KBM-7 (cell line): ENCODE data around the gene RPL38.

Experiments used
- DNase-seq: peaks from one replicate; pipeline ENCODE4 v3.0.0-alpha.2; 2015
- in situ Hi-C: fragments of 300-500 bp; cut with MboI; formaldehyde crosslinking; loops from 2 replicates; pipeline ENCODE4 v1.14.3; 2020; ENCODE audit warnings: low sequenced_read_pairs, low pct_unique_long_range_greater_than_20kb, mixed read lengths

The RPL38 gene

DNA sequence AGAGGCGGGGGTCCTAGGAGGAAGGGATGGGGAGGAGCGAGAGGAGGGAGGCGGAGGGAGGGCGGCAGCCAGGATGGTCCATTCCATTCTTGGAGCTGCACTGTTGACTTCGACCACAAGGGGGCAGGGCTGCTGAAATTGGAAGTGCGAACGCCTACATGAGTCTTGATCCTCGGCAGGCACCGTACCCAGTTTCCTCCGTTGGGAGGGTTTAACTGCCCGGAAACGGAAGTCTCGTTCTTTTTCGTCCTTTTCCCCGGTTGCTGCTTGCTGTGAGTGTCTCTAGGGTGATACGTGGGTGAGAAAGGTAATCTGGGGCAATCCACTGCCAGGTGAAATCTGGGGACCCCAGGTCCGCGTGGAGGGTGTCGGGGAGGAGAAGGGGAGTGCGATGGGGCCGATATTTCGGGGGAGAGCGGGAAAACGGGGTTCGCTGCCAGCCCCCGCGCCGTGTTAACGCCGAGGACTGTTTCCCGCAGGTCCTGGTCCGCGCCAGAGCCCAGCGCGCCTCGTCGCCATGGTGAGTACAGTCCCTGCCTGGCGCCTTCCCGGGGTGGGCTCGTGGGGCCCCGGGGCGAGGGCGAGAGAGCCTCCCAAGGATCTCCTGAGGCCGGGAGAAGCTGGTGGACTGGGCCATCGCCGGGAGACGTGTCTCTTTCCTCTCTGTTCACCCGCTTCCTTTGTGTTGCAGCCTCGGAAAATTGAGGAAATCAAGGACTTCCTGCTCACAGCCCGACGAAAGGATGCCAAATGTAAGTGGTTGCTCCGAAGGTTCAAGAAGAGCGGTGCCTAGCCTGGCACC, at the start of gene RPL38:
Gene RPL38 (plus strand): TSS at position 240 of the 802 bp plus-strand sequence. CDS start 278 bp downstream, at position 518.
- in situ Hi-C loops, result no loop called here
- DNase-seq, result peak; percentile 96

DNA sequence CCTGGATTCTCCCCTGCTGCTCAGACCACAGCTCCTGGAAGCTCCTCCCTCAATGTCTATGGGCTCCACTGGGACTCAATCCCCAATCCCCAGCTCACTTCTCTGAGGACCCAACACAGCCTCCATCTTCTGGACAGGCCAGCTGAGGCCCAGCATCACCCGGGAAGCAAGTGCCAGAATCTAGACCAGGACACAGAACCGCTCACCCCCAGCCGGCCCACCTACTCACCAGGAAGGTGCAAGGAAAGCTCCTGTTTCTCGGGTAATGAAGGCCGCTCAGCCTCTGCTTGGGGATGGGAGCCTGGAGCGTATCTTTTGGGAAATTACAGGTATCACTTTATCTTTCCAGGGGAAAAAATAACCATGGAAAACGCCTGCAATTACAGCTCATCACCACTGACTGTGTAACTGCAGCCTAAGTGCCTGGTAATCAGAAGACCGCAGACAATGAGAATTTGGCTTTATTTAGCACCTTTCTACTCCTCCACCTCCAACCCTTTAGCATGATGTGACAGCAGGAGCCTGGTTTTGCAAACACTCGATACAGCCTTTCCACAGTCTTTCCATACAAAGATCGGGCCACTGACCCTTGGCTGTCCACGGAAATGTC, 49.6 kb upstream of the RPL38 start:
- no peak for DNase-seq
- in situ Hi-C loops, result no loop called here

GRCh38 chr17:74156878-74157277, 46.6 kb upstream of the RPL38 start:
- in situ Hi-C loops, result no loop called here
- no peak for DNase-seq

DNA sequence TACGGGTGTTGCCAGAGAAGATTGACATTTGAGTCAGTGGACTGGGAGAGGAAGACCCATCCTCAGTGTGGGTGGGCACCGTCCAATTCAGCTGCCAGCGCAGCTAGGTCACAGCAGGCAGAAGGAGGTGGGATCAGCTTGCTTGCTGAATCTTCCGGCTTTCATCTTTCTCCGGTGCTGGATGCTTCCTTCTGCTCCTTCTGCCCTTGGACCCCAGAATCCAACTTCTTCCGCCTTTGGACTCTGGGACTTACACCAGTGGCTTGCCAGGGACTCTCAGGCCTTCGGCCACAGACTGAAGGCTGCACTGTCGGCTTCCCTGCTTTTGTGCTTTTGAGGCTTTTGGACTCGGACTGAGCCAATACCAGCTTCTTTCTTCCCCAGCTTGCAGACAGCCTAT, 46.1 kb upstream of the RPL38 start:
- in situ Hi-C loops, result no loop called here
- no peak for DNase-seq

DNA sequence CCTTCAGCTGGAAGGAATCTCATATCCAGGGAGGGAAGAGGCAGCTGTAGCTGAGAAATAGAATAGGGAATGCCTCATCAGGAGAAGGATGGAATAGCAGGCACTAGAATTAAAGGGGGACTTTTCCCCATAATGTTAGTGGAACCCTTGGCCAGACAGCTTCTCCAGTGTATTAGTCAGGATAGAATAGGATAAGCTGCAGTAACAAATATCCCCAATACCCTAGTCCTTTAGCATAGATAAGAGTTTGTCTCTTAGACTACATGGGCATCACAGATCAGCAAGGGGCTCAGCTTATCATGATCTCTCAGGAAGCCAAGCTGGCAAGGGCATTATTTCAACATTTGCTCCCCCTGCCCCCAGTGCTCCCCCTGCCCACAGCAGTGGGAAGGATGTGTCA, 44.7 kb upstream of the RPL38 start:
- no peak for DNase-seq
- in situ Hi-C loops, result no loop called here

GRCh38 chr17:74159226-74159840, 44.1 kb upstream of the RPL38 start:
- no peak for DNase-seq
- in situ Hi-C loops, result no loop called here

DNA sequence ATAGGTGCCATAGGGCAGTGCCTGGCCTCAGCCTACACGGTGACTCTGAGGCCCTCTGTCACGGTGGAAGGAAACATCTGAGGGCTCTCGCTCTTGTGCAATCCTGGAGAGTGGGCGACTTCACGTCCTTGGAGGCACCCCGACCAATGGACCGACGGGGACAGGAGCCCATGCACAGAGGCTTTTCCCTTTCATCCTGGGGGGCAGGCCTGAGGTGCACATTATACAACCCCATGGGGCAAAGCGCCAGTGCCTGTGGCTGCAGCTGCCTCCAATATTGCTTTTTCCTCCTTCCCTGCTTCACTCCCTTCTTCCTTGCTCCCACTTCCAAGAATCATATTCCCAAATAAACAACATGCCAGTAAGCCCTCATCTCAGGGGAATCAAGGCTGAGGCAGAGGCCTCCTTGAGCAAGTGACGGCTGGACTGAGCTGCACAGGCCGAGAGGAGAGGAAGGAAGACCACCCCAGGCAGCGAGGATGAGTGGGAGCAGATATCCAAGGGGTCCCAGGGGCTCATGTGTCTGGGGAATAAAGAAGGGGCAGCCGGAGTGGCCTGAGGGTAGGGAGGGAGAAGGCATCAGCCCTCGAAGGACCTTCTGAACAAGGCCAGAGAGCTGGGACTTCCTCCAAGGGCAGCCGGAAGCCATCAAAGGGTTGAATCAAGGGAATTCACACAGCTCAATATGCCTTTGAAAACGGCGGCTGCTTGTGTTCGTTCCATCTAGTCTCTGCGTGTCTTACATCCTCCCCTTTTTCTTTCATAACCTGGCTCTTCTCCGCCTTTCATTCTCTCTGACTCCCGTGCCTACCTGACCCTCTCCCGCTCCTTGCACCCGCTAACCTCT, 42.6 kb upstream of the RPL38 start:
- in situ Hi-C loops, result no loop called here
- DNase-seq, result no peak

DNA sequence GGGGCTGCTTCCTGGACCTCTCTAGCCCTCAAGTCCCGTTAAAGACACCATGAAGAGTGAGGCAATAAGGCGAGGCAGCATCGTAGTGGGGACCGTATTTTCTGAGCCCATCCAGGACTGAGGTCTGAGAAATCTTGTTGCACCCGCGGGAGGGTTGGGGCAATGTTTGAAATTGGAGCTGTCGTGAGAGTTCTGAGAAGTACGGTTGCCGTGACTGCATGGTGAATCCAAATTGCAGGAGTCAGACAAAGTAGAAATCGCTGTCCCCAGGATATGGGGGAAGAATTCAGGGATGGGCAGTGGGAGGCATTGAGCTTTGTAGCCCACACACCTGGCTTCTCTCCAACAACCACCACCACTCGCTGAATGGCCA, 42.0 kb upstream of the RPL38 start:
- in situ Hi-C loops, result no loop called here
- no peak for DNase-seq

GRCh38 chr17:74163271-74163821, 40.1 kb upstream of the RPL38 start:
- in situ Hi-C loops, result no loop called here
- peak; percentile 67 for DNase-seq

DNA sequence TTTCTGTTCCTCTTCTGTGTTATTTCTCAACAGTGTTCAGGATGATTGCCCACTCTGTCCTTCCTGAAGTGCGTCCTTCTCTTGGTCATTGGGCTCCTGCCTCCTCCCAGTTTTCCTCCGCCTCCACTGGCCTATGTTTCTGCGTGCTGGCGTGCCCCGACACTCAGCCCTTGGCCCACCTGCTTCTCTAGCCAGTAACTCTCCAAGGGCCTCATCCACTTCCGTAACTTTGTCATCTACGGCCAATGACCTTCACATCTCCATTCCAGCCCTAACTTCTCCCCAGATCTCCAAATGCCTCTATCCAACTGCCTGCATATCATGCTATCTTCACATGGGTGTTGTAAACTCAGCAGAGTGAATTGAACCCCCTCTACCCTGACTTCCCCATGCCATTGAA, 39.6 kb upstream of the RPL38 start:
- in situ Hi-C loops, result no loop called here
- no peak for DNase-seq

- no peak for DNase-seq
- in situ Hi-C loops, result no loop called here
These were observed 38.9 kb upstream of the RPL38 start for GRCh38 chr17:74164446-74165045.

DNA sequence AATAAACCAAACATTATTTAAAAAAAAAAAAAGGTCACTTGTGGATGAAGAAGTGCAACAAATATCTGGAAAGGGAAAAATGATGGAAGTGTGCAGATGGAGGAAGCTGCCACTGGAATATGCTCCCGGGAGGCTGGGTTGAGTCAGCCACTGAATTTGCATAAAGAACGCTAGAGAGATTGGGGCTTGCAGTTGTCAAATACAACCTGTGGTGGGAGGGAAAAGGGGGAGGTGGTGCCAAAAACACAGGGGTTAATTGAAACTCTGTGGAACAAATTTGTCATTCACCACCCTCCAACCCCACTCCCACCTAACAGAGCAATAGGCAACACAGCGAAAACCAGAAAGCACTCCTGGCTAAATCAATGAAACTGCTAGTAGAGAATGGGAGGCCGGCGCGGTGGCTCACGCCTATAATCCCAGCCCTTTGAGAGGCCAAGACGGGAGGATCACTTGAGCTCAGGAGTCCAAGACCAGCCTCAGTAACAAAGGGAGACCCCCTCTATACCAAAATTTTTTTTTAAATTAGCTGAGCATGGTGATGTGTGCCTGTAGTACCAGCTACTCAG, 37.6 kb upstream of the RPL38 start:
- in situ Hi-C loops, result no loop called here
- no peak for DNase-seq

- in situ Hi-C loops, result no loop called here
These were observed 32.6 kb upstream of the RPL38 start for GRCh38 chr17:74170924-74171323.

GRCh38 chr17:74172700-74173099, 30.8 kb upstream of the RPL38 start:
- DNase-seq, result no peak
- in situ Hi-C loops, result no loop called here

More at GRCh38 chr17:74170924-74171323, 32.6 kb upstream of the RPL38 start:
- DNase-seq, result no peak

DNA sequence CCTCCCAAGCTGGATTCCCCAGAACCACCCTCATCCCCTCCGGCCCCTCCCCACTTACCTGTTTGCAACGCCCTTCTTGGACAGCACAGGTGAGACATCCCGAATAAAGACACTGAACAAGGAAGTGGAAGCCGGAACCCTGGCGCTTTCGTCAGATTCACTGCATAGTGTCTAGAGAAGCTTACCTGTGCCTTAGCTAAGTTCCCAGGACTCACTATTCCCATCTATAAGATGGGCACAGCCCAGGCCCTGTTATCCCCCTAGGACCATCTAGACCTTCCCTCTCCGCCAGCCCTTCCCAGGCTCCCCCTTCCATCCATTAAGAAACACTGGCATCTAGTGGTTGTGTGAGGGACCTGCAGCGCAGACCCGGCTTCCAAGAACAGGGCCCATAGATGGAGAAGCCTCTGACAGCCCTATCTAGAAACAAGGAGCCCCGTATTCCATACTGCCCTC, 26.9 kb upstream of the RPL38 start:
- in situ Hi-C loops, result no loop called here
- DNase-seq, result peak; percentile 74

- in situ Hi-C loops, result no loop called here
- DNase-seq, result no peak
These were observed 26.4 kb upstream of the RPL38 start for GRCh38 chr17:74177018-74177450.

DNA sequence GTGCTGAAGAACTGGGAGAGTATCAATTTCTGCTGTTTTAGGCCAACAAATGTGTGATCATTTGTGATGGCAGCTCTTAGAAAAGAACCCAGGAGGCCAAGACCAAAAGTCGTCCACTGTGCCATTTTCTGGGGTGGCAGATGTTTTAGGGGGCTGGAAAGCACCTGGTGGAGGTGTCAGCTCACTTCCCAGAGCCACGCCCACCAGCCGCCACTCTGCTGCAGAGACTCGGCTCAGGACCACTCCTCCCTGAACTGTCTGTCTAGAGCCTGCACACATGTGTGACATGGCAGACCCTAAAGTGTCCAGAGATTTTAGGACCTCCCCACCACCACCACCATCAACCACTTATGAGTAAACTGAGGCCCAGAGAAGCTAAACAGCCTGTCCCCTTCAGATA, 23.9 kb upstream of the RPL38 start:
- no peak for DNase-seq
- in situ Hi-C loops, result no loop called here

DNA sequence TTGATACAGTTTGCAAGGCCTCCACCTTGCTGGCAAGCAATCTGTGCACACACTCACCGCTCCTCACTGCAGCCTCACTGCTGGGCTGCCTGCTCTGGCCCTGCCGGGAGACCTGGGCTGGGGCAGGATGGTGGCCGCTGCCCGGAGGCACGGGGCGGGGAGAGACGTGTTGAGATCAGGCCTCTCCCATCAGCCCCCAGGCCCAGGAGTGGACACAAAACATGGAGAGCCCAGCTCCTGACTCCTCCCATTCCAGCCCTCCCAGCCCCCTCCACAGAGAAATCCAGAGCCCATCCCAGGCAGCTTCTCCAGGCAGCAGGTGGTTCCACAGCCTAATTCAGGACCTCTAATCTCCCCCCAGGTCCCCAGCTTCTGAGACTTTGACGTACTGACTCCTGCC, 23.1 kb upstream of the RPL38 start:
- in situ Hi-C loops, result no loop called here
- DNase-seq, result no peak
